Esophagus muscularis mucosa (tissue), 4 donors: Measurements from ENCODE around the gene BOC. TPM values are rescaled to one million over a fixed set of nuclear protein-coding genes. Genes with fewer than 3 reads are reported as not detected.

ENCODE experiments used
- DNase-seq: peaks from one replicate; pipeline ENCODE4 v3.0.0-alpha.2; 2017; ENCODE audit errors: extremely low spot score
- H3K27ac ChIP-seq, 4 donors: fragments of 200-600 bp; sonication (generic); replicated peaks in 1 of 4; 1 replicate in 3 of 4; 2 replicates in 1 of 4; pipeline ENCODE4 v1.5.1; 2016 to 2019; ENCODE audit warnings: mild to moderate bottlenecking in 1 of 4
- H3K27me3 ChIP-seq, 4 donors: fragments of 200-600 bp; sonication (generic); one replicate each; pipeline versions ENCODE4 v1.5.1 to v1.6.0; 2016 to 2019
- H3K36me3 ChIP-seq, 4 donors: fragments of 200-600 bp; sonication (generic); one replicate each; pipeline ENCODE4 v1.5.1; 2016 to 2019
- H3K4me1 ChIP-seq, 4 donors: fragments of 200-600 bp; sonication (generic); one replicate each; pipeline ENCODE4 v1.5.1; 2016 to 2019
- H3K4me3 ChIP-seq, 4 donors: fragments of 200-600 bp; sonication (generic); 1 replicate in 2 of 4; 2 replicates in 2 of 4; pipeline ENCODE4 v1.5.1; 2016 to 2019; ENCODE audit warnings: mild to moderate bottlenecking in 4 of 4, moderate library complexity in 1 of 4
- H3K9me3 ChIP-seq, 4 donors: fragments of 200-600 bp; sonication (generic); 1 replicate in 3 of 4; 2 replicates in 1 of 4; pipeline ENCODE4 v1.5.1; 2016 to 2019
- EP300 ChIP-seq: sonication (generic); formaldehyde crosslinking; IDR thresholded peaks from one replicate; pipeline ENCODE4 v1.6.1; 2017; ENCODE audit warnings: antibody characterized with exemption
- POLR2A ChIP-seq: fragments of 450-650 bp; IDR thresholded peaks from one replicate; pipeline ENCODE4 v1.6.1; 2017; ENCODE audit warnings: antibody characterized with exemption, moderate library complexity, mild to moderate bottlenecking, low read depth
- POLR2AphosphoS5 ChIP-seq, 2 donors: sonication (generic); formaldehyde crosslinking; IDR thresholded peaks; one replicate each; pipeline ENCODE4 v1.6.1; 2017; ENCODE audit warnings: antibody characterized with exemption in 2 of 2
- WGBS: methylation state at CpG from one replicate; pipeline ENCODE4 v1.1.5; 2018; 5-methylcytosine and 5-hydroxymethylcytosine counted together
- intact Hi-C: fragments of 100-400 bp; cut with DNase I; formaldehyde crosslinking; loops from one replicate; pipeline ENCODE4 v1.15.1; 2023
- total RNA-seq, 4 donors: library from RNA; depleted of rRNA; stranded (reverse); fragments of >200 nt; gene quantifications; one replicate each; pipeline versions ENCODE4 v1.1.0 to v1.2.1, GENCODE V29; 2016
- TF ChIP-seq, protein P1 (sequence below), 3 experiments: fragments of 200-600 bp in 2 of 3; fragments of 450-650 bp in 1 of 3; sonication (generic) in 2 of 3; IDR thresholded peaks; one replicate each; pipeline ENCODE4 v1.5.1; 2017 to 2019; ENCODE audit warnings: antibody characterized with exemption in 3 of 3, mild to moderate bottlenecking in 2 of 3, moderate library complexity in 1 of 3

BOC gene
- total RNA-seq, 4 donors from 2014 or later = 87.2 to 119 (median 90.8) TPM

DNA sequence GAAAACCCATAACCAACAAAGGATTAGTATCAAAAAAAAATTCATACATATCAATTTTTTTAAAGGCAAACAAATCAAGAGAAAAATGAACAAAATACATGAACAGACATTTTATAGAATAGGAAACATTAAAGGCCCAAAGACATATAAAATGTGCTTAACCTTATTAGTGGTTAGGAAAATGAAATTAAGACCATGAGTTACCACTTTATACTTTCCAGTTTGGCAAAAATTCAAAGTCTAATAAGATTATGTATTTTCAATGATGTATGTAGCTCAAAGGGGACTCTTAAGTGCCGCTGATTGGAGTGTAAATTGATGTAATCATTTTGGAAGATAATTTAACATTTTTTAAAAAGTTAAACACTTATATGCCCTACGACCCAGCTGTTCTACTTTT, 89.2 kb downstream of the BOC start:
- Histone ChIP-seq H3K9me3 (no peaks in the 10 kb centered on the region), H3K27ac (no peak overlapping the region), H3K4me1 (no peaks in the 10 kb centered on the region), H3K36me3 (peaks cover 0 to 22% (median 14%) of the 10 kb centered on the region in 4 donors), H3K4me3 (no peak overlapping the region), H3K27me3 (no peaks in the 10 kb centered on the region)
- intact Hi-C loops = no loop called here
- 90% methylated on average over 2 of the region's 2 CpGs for WGBS
- no peak for TF ChIP-seq POLR2A
- TF ChIP-seq, protein P1, sequence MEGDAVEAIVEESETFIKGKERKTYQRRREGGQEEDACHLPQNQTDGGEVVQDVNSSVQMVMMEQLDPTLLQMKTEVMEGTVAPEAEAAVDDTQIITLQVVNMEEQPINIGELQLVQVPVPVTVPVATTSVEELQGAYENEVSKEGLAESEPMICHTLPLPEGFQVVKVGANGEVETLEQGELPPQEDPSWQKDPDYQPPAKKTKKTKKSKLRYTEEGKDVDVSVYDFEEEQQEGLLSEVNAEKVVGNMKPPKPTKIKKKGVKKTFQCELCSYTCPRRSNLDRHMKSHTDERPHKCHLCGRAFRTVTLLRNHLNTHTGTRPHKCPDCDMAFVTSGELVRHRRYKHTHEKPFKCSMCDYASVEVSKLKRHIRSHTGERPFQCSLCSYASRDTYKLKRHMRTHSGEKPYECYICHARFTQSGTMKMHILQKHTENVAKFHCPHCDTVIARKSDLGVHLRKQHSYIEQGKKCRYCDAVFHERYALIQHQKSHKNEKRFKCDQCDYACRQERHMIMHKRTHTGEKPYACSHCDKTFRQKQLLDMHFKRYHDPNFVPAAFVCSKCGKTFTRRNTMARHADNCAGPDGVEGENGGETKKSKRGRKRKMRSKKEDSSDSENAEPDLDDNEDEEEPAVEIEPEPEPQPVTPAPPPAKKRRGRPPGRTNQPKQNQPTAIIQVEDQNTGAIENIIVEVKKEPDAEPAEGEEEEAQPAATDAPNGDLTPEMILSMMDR (IDR thresholded peaks at IDR 0.05) = no peak
- TF ChIP-seq POLR2AphosphoS5 (IDR thresholded peaks at IDR 0.05) = no peak
- no peak for TF ChIP-seq EP300
- DNase-seq = no peak

DNA sequence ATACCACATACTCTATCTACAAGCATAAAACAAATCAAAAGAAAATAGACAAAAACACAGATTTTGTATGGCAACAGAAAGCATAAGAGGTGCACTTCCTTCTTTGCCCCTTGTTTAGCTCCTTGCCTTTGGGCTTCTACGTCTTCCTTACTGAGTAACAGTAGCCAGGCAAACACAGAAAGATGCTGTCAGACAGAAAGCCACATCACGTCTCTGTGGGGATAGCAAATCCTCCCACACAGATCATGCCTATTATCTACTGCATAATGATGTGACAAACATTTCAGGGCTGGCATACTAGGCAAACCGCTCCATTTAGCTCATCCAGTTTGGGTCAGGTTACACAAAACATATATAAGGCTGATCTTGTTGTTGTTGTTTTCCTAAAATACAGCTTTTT, 92.7 kb downstream of the BOC start:
- Histone ChIP-seq H3K4me1 (no peaks in the 10 kb centered on the region), H3K36me3 (peaks cover 0 to 27% (median 14%) of the 10 kb centered on the region in 4 donors), H3K27ac (no peak overlapping the region), H3K9me3 (no peaks in the 10 kb centered on the region), H3K27me3 (no peaks in the 10 kb centered on the region), H3K4me3 (no peak overlapping the region)
- 85% methylated on average over 3 of the region's 3 CpGs for WGBS
- TF ChIP-seq POLR2A (no peak), EP300 (no peak), POLR2AphosphoS5 (IDR thresholded peaks at IDR 0.05) (no peak)
- TF ChIP-seq, protein P1 (IDR thresholded peaks at IDR 0.05) = no peak
- intact Hi-C loops = no loop called here
- DNase-seq = no peak

DNA sequence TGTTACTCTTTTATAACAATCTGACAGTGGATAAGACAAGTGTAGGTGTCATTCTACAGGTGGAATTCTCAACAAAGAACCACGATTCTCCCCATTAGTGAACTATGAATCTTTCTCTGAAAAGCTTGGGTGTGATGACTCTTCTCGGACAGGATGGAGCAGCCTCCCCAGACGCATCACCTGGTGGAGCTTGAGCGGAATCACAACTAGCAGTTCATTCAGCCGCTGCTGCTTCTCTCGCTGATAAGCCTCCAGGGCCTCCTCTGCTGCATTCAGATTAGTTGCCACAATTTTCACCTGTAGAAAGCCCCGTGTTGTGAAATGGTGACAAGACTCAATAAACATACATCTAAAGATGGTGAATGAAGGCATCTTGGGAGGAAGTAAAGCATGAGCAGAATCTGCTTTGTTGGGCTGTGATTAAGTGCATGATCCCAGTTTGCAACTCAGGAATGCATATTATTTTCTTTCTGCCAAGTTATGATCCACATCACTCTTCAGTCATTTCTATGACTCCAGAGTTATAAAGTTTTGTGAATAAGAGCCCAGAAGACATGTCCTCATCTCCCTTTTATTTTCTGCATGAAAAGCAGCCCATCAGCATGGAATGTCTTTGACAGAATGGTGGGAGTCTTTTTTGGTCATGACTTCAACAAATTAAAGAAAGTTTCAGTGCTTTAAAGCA, 93.6 kb downstream of the BOC start:
- Histone ChIP-seq H3K36me3 (peaks cover 0 to 27% (median 14%) of the 10 kb centered on the region in 4 donors), H3K27me3 (no peaks in the 10 kb centered on the region), H3K9me3 (no peaks in the 10 kb centered on the region), H3K27ac (no peak overlapping the region), H3K4me1 (no peaks in the 10 kb centered on the region), H3K4me3 (no peak overlapping the region)
- 87% methylated on average over 7 of the region's 7 CpGs for WGBS
- no peak for DNase-seq
- intact Hi-C loops = no loop called here
- no peak for TF ChIP-seq POLR2A
- TF ChIP-seq POLR2AphosphoS5 (IDR thresholded peaks at IDR 0.05) = no peak
- TF ChIP-seq, protein P1 (IDR thresholded peaks at IDR 0.05) = no peak
- no peak for TF ChIP-seq EP300

DNA sequence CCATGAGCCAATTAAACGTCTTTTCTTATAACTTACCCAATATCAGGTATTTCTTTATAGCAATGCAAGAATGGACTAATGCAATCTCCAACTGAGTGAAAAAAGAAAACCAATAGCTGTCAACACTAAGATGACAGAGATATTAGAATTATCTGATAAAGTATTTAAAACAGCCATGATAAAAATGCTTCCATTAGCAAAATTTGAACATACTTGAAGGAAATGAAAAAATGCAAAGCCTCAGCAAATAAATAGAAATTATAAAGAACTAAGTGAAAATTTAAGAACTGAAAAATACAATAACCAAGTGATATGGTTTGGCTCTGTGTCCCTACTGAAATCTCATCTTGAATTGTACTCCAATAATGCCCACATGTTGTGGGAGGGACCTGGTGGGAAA, 99.6 kb downstream of the BOC start:
- Histone ChIP-seq H3K27me3 (no peaks in the 10 kb centered on the region), H3K4me1 (no peaks in the 10 kb centered on the region), H3K9me3 (peaks cover 0 to 9% (median 7%) of the 10 kb centered on the region in 4 donors), H3K4me3 (no peak overlapping the region), H3K27ac (no peak overlapping the region), H3K36me3 (peaks cover 0 to 13% (median 3%) of the 10 kb centered on the region in 4 donors)
- TF ChIP-seq POLR2AphosphoS5 (IDR thresholded peaks at IDR 0.05) = no peak
- TF ChIP-seq EP300 = no peak
- TF ChIP-seq, protein P1 (IDR thresholded peaks at IDR 0.05) = no peak
- TF ChIP-seq POLR2A = no peak
- DNase-seq = no peak
- WGBS = 100% methylated on average over 1 of the region's 1 CpG
- intact Hi-C loops = no loop called here
